Coronary artery (tissue), 2 donors: ENCODE results near the gene DPYSL5.

Source experiments
- DNase-seq: peaks from one replicate; pipeline ENCODE4 v3.0.0-alpha.2; 2017; ENCODE audit warnings: low spot score
- H3K27ac ChIP-seq, 2 donors: fragments of 200-600 bp; sonication (generic); one replicate each; pipeline ENCODE4 v1.5.1; 2016 to 2019
- H3K4me3 ChIP-seq: fragments of 200-600 bp; sonication (generic); 2 replicates; pipeline ENCODE4 v1.5.1; 2016; ENCODE audit warnings: mild to moderate bottlenecking, moderate library complexity
- CTCF ChIP-seq: fragments of 200-600 bp; sonication (generic); IDR thresholded peaks from one replicate; pipeline ENCODE4 v1.5.1; 2019; ENCODE audit warnings: antibody characterized with exemption

The DPYSL5 gene

GRCh38 chr2:26861610-26862224 is 13.8 kb downstream of the DPYSL5 start:
- DNase-seq: no peak
- no peak overlapping the region for H3K27ac ChIP-seq
- no peak overlapping the region for H3K4me3 ChIP-seq
- TF ChIP-seq CTCF: no peak

GRCh38 chr2:26864226-26864625 is 16.3 kb downstream of the DPYSL5 start:
- no peak for DNase-seq
- no peak overlapping the region for H3K4me3 ChIP-seq
- no peak overlapping the region for H3K27ac ChIP-seq
- TF ChIP-seq CTCF: no peak

GRCh38 chr2:26864646-26865045 is 16.7 kb downstream of the DPYSL5 start:
- H3K4me3 ChIP-seq: no peak overlapping the region
- no peak overlapping the region for H3K27ac ChIP-seq
- no peak for TF ChIP-seq CTCF
- DNase-seq: no peak

GRCh38 chr2:26870585-26871095 is 22.7 kb downstream of the DPYSL5 start:
- DNase-seq: no peak
- no peak for TF ChIP-seq CTCF
- Histone ChIP-seq H3K4me3 (no peak overlapping the region), H3K27ac (no peak overlapping the region)

GRCh38 chr2:26873286-26873983 is 25.5 kb downstream of the DPYSL5 start:
- no peak overlapping the region for H3K27ac ChIP-seq
- DNase-seq: no peak
- TF ChIP-seq CTCF: no peak
- no peak overlapping the region for H3K4me3 ChIP-seq

GRCh38 chr2:26874514-26874913 is 26.6 kb downstream of the DPYSL5 start:
- no peak for TF ChIP-seq CTCF
- no peak overlapping the region for H3K27ac ChIP-seq
- H3K4me3 ChIP-seq: no peak overlapping the region
- no peak for DNase-seq

- DNase-seq: no peak
- Histone ChIP-seq H3K4me3 (no peak overlapping the region), H3K27ac (no peak overlapping the region)
- no peak for TF ChIP-seq CTCF
Observed at GRCh38 chr2:26875065-26875634, 27.2 kb downstream of the DPYSL5 start.
